Measurements from ENCODE around the gene KRT72. TPM values are rescaled to one million over a fixed set of nuclear protein-coding genes. Genes with fewer than 3 reads are reported as not detected.

The KRT72 gene
- total and polyA plus RNA-seq, 4 donors = 0.10 to 0.51 (median 0.20) TPM

GRCh38 chr12:52631264-52631663, 30.0 kb upstream of the KRT72 start:
- H3K9me3 ChIP-seq (ENCODE audit: control insufficient read depth, insufficient read depth, low read length) = no peaks in the 10 kb centered on the region
- H3K27ac ChIP-seq (ENCODE audit: low read depth, low read length) = no peak overlapping the region
- 50% methylated on average over 4 of the region's 4 CpGs for WGBS (ENCODE audit: insufficient coverage)
- no peaks in the 10 kb centered on the region for H3K36me3 ChIP-seq (ENCODE audit: control insufficient read depth, insufficient read depth, low read length)
- H3K4me3 ChIP-seq (ENCODE audit: low read depth, low read length) = no peak overlapping the region
- no peaks in the 10 kb centered on the region for H3K27me3 ChIP-seq (ENCODE audit: control insufficient read depth, insufficient read depth, low read length)
- no peak for DNase-seq (ENCODE audit: low read depth in 4 of 6, low spot score in 6 of 6)
- H3K4me1 ChIP-seq (ENCODE audit: control insufficient read depth, insufficient read depth, low read length) = peaks cover 11% of the 10 kb centered on the region

- DNase-seq (ENCODE audit: low read depth in 4 of 6, low spot score in 6 of 6) = no peak
Observed at GRCh38 chr12:52630599-52631200, 29.4 kb upstream of the KRT72 start.

GRCh38 chr12:52630008-52630500, 28.8 kb upstream of the KRT72 start:
- H3K36me3 ChIP-seq (ENCODE audit: control insufficient read depth, insufficient read depth, low read length) = no peaks in the 10 kb centered on the region
- no peaks in the 10 kb centered on the region for H3K9me3 ChIP-seq (ENCODE audit: control insufficient read depth, insufficient read depth, low read length)
- peaks cover 11% of the 10 kb centered on the region for H3K4me1 ChIP-seq (ENCODE audit: control insufficient read depth, insufficient read depth, low read length)
- WGBS (ENCODE audit: insufficient coverage) = 83% methylated on average over 7 of the region's 7 CpGs
- no peak overlapping the region for H3K27ac ChIP-seq (ENCODE audit: low read depth, low read length)
- DNase-seq (ENCODE audit: low read depth in 4 of 6, low spot score in 6 of 6) = no peak
- H3K27me3 ChIP-seq (ENCODE audit: control insufficient read depth, insufficient read depth, low read length) = no peaks in the 10 kb centered on the region
- H3K4me3 ChIP-seq (ENCODE audit: low read depth, low read length) = no peak overlapping the region

More at GRCh38 chr12:52630599-52631200, 29.4 kb upstream of the KRT72 start:
- Histone ChIP-seq H3K9me3 (ENCODE audit: control insufficient read depth, insufficient read depth, low read length) (no peaks in the 10 kb centered on the region), H3K4me1 (ENCODE audit: control insufficient read depth, insufficient read depth, low read length) (peaks cover 11% of the 10 kb centered on the region), H3K27ac (ENCODE audit: low read depth, low read length) (no peak overlapping the region), H3K36me3 (ENCODE audit: control insufficient read depth, insufficient read depth, low read length) (no peaks in the 10 kb centered on the region), H3K4me3 (ENCODE audit: low read depth, low read length) (no peak overlapping the region), H3K27me3 (ENCODE audit: control insufficient read depth, insufficient read depth, low read length) (no peaks in the 10 kb centered on the region)
- WGBS (ENCODE audit: insufficient coverage) = 100% methylated on average over 1 of the region's 4 CpGs

GRCh38 chr12:52629281-52630007, 28.2 kb upstream of the KRT72 start:
- Histone ChIP-seq H3K4me1 (ENCODE audit: control insufficient read depth, insufficient read depth, low read length) (peaks cover 10% of the 10 kb centered on the region), H3K27me3 (ENCODE audit: control insufficient read depth, insufficient read depth, low read length) (no peaks in the 10 kb centered on the region), H3K9me3 (ENCODE audit: control insufficient read depth, insufficient read depth, low read length) (no peaks in the 10 kb centered on the region), H3K4me3 (ENCODE audit: low read depth, low read length) (no peak overlapping the region), H3K27ac (ENCODE audit: low read depth, low read length) (no peak overlapping the region), H3K36me3 (ENCODE audit: control insufficient read depth, insufficient read depth, low read length) (no peaks in the 10 kb centered on the region)
- no peak for DNase-seq (ENCODE audit: low read depth in 4 of 6, low spot score in 6 of 6)
- 82% methylated on average over 9 of the region's 12 CpGs for WGBS (ENCODE audit: insufficient coverage)

- H3K27me3 ChIP-seq (ENCODE audit: control insufficient read depth, insufficient read depth, low read length) = no peaks in the 10 kb centered on the region
- H3K27ac ChIP-seq (ENCODE audit: low read depth, low read length) = no peak overlapping the region
- no peak overlapping the region for H3K4me3 ChIP-seq (ENCODE audit: low read depth, low read length)
- 86% methylated on average over 2 of the region's 2 CpGs for WGBS (ENCODE audit: insufficient coverage)
- no peak for DNase-seq (ENCODE audit: low read depth in 4 of 6, low spot score in 6 of 6)
- H3K4me1 ChIP-seq (ENCODE audit: control insufficient read depth, insufficient read depth, low read length) = peaks cover 5% of the 10 kb centered on the region
- no peaks in the 10 kb centered on the region for H3K36me3 ChIP-seq (ENCODE audit: control insufficient read depth, insufficient read depth, low read length)
- H3K9me3 ChIP-seq (ENCODE audit: control insufficient read depth, insufficient read depth, low read length) = no peaks in the 10 kb centered on the region
Observed at GRCh38 chr12:52628841-52629240, 27.6 kb upstream of the KRT72 start.

- WGBS (ENCODE audit: insufficient coverage) = no CpG with 5 or more reads among the region's 4 CpGs
- Histone ChIP-seq H3K4me1 (ENCODE audit: control insufficient read depth, insufficient read depth, low read length) (peaks cover 5% of the 10 kb centered on the region), H3K36me3 (ENCODE audit: control insufficient read depth, insufficient read depth, low read length) (no peaks in the 10 kb centered on the region), H3K27me3 (ENCODE audit: control insufficient read depth, insufficient read depth, low read length) (no peaks in the 10 kb centered on the region), H3K9me3 (ENCODE audit: control insufficient read depth, insufficient read depth, low read length) (no peaks in the 10 kb centered on the region), H3K4me3 (ENCODE audit: low read depth, low read length) (no peak overlapping the region), H3K27ac (ENCODE audit: low read depth, low read length) (no peak overlapping the region)
- DNase-seq (ENCODE audit: low read depth in 4 of 6, low spot score in 6 of 6) = no peak
Observed at GRCh38 chr12:52628111-52628507, 26.8 kb upstream of the KRT72 start.

- no peaks in the 10 kb centered on the region for H3K9me3 ChIP-seq (ENCODE audit: control insufficient read depth, insufficient read depth, low read length)
- WGBS (ENCODE audit: insufficient coverage) = 42% methylated on average over 1 of the region's 2 CpGs
- H3K27ac ChIP-seq (ENCODE audit: low read depth, low read length) = no peak overlapping the region
- H3K4me3 ChIP-seq (ENCODE audit: low read depth, low read length) = no peak overlapping the region
- H3K27me3 ChIP-seq (ENCODE audit: control insufficient read depth, insufficient read depth, low read length) = no peaks in the 10 kb centered on the region
- no peaks in the 10 kb centered on the region for H3K36me3 ChIP-seq (ENCODE audit: control insufficient read depth, insufficient read depth, low read length)
- DNase-seq (ENCODE audit: low read depth in 4 of 6, low spot score in 6 of 6) = no peak
- H3K4me1 ChIP-seq (ENCODE audit: control insufficient read depth, insufficient read depth, low read length) = peaks cover 5% of the 10 kb centered on the region
Observed at GRCh38 chr12:52627395-52628110, 26.3 kb upstream of the KRT72 start.

GRCh38 chr12:52622349-52622748, 21.1 kb upstream of the KRT72 start:
- Histone ChIP-seq H3K27ac (ENCODE audit: low read depth, low read length) (no peak overlapping the region), H3K4me1 (ENCODE audit: control insufficient read depth, insufficient read depth, low read length) (peaks cover 5% of the 10 kb centered on the region), H3K36me3 (ENCODE audit: control insufficient read depth, insufficient read depth, low read length) (no peaks in the 10 kb centered on the region), H3K9me3 (ENCODE audit: control insufficient read depth, insufficient read depth, low read length) (no peaks in the 10 kb centered on the region), H3K27me3 (ENCODE audit: control insufficient read depth, insufficient read depth, low read length) (no peaks in the 10 kb centered on the region), H3K4me3 (ENCODE audit: low read depth, low read length) (no peak overlapping the region)
- WGBS (ENCODE audit: insufficient coverage) = 60% methylated on average over 2 of the region's 5 CpGs
- no peak for DNase-seq (ENCODE audit: low read depth in 4 of 6, low spot score in 6 of 6)

GRCh38 chr12:52618866-52619265, 17.6 kb upstream of the KRT72 start:
- WGBS (ENCODE audit: insufficient coverage) = 75% methylated on average over 1 of the region's 2 CpGs
- peaks cover 5% of the 10 kb centered on the region for H3K4me1 ChIP-seq (ENCODE audit: control insufficient read depth, insufficient read depth, low read length)
- H3K36me3 ChIP-seq (ENCODE audit: control insufficient read depth, insufficient read depth, low read length) = no peaks in the 10 kb centered on the region
- H3K9me3 ChIP-seq (ENCODE audit: control insufficient read depth, insufficient read depth, low read length) = no peaks in the 10 kb centered on the region
- H3K27ac ChIP-seq (ENCODE audit: low read depth, low read length) = no peak overlapping the region
- no peak overlapping the region for H3K4me3 ChIP-seq (ENCODE audit: low read depth, low read length)
- no peaks in the 10 kb centered on the region for H3K27me3 ChIP-seq (ENCODE audit: control insufficient read depth, insufficient read depth, low read length)
- DNase-seq (ENCODE audit: low read depth in 4 of 6, low spot score in 6 of 6) = no peak
